A549 treated with AZD2906 at 1 μM for 4 hours (cell line): Measurements from ENCODE around the gene CEP85L. TPM values are rescaled to one million over a fixed set of nuclear protein-coding genes. Genes with fewer than 3 reads are reported as not detected.

Experiments used
- total RNA-seq: library from RNA; stranded (reverse); fragments of 200-300 nt; extraction: Qiagen RNA extraction; gene quantifications from 5 replicates; pipeline ENCODE4 v1.2.3, GENCODE V29; 2022

Gene CEP85L
- total RNA-seq: 1.1 to 1.7 TPM (median 1.6 TPM) in 5 replicates

GRCh38 chr6:118651282-118652050 is at the start of gene CEP85L:
CEP85L (minus strand) TSS chr6:118651591; CDS start chr6:118651269, 322 bp downstream.

GRCh38 chr6:118548136-118548535 is 103.3 kb downstream of the CEP85L start, which contains the start of gene PLN:
PLN (plus strand) TSS chr6:118548296; CDS start chr6:118558922, 10,626 bp downstream.

Other genes starting within 250 kb of the CEP85L start
- not detected in 5 replicates for gene PLN, start 103.3 kb downstream of the CEP85L start, total RNA-seq
- gene ASF1A, start 242.6 kb upstream of the CEP85L start, total RNA-seq: 7.7 to 8.8 TPM (median 7.9 TPM) in 5 replicates